NK-92 treated with Interleukin-12 subunit alpha and Interleukin-12 subunit beta, amount 100 ng/mL, for 24 hours (cell line): ENCODE measurements around the gene RIN3.

Experiments used
- DNase-seq: peaks from one replicate; lab custom pipeline; 2025; lab: John Stamatoyannopoulos, UW

RIN3 gene

GRCh38 chr14:92646952-92647796 lies 133.6 kb downstream of the RIN3 start:
- DNase-seq, result no peak

- no peak for DNase-seq
These were observed 134.3 kb downstream of the RIN3 start for GRCh38 chr14:92647797-92648279.

GRCh38 chr14:92649066-92649465 lies 135.5 kb downstream of the RIN3 start:
- no peak for DNase-seq

- DNase-seq, result no peak
These were observed 136.5 kb downstream of the RIN3 start for GRCh38 chr14:92649934-92650545.

- DNase-seq, result no peak
These were observed 137.1 kb downstream of the RIN3 start for GRCh38 chr14:92650581-92651105.

- peak; percentile 43 for DNase-seq
These were observed 137.7 kb downstream of the RIN3 start for GRCh38 chr14:92651106-92651757.

GRCh38 chr14:92651758-92652406 lies 138.3 kb downstream of the RIN3 start:
- no peak for DNase-seq

GRCh38 chr14:92652413-92653151 lies 139.0 kb downstream of the RIN3 start:
- no peak for DNase-seq

- no peak for DNase-seq
These were observed 139.6 kb downstream of the RIN3 start for GRCh38 chr14:92653162-92653651.

GRCh38 chr14:92654239-92654901 lies 140.8 kb downstream of the RIN3 start:
- DNase-seq, result no peak

- DNase-seq, result no peak
These were observed 142.0 kb downstream of the RIN3 start for GRCh38 chr14:92655419-92656201.

GRCh38 chr14:92656306-92657081 lies 142.9 kb downstream of the RIN3 start:
- no peak for DNase-seq

- DNase-seq, result no peak
These were observed 144.0 kb downstream of the RIN3 start for GRCh38 chr14:92657457-92658142.

GRCh38 chr14:92658160-92658559 lies 144.6 kb downstream of the RIN3 start:
- DNase-seq, result no peak

GRCh38 chr14:92658684-92659083 lies 145.1 kb downstream of the RIN3 start:
- DNase-seq, result no peak

GRCh38 chr14:92659765-92660561 lies 146.4 kb downstream of the RIN3 start:
- no peak for DNase-seq

- no peak for DNase-seq
These were observed 147.0 kb downstream of the RIN3 start for GRCh38 chr14:92660571-92660970.

GRCh38 chr14:92663049-92663448 lies 149.5 kb downstream of the RIN3 start:
- no peak for DNase-seq
